Posterior cingulate gyrus (tissue), 11 donors: Measurements from ENCODE around the gene TTC31.
"Not testable (repeated sequence)": the region's sequence is repeated elsewhere in the genome, so short reads cannot be mapped to it uniquely, and the experiment has no call there.

Experiments used
- DNase-seq, 10 donors: peaks; one replicate each; pipeline versions ENCODE4 v3.0.0 to v3.0.0-alpha.2; 2020 to 2021; ENCODE audit warnings: mixed read lengths in 3 of 10
- intact Hi-C: fragments of 100-400 bp; cut with DNase I; formaldehyde crosslinking; loops from one replicate; pipeline ENCODE4 v1.15.1; 2023

The TTC31 gene

DNA sequence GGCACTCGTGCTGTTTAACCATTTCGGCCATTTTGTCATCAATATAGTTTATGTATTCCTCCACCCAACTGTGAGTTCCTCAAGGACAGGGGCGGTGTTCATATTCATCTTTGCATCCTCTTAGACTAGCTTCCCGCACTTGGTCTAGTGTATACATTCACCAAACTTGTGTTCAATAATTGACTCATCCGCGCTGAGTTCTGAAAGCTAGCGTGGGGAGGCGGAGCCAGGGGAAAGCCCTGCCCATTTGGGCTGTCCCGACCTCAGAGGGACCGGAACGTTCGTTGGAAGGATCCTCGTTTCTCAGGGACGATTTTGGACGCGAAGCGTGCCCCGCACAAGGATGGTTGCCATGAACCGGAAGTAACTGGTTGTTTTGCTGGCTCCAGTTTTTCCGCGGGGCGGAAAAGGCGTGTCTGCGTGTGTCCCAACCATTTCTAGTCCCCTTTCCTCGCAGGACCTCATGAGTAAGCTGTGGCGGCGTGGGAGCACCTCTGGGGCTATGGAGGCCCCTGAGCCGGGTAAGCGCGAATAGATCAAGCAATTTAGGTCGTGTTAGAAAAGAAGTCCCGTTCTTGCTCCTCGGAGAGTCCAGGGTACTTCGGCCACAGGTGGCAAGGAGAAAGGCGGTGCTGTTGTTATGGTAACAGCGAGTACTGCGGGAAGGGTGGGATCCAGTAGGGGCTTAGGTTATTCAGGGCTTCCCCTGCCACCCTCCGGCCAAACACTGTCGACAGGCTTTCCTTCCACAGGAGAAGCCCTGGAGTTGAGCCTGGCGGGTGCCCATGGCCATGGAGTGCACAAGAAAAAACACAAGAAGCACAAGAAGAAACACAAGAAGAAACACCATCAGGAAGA is 28.0 kb upstream of the TTC31 start, which contains the start of gene INO80B:
TSS of gene INO80B (plus strand) at position 434 of the 858 bp plus-strand sequence. CDS start at position 464, 30 bp downstream.
- DNase-seq, result peak; percentile 92 to 99 (median 95)
- intact Hi-C loops, result loop anchor here (1.0 to 5.0 kb wide), 4 partner anchors 14 to 73 kb away; partner anchors contain the start of genes C2orf81, DCTN1, RTKN and TTC31

DNA sequence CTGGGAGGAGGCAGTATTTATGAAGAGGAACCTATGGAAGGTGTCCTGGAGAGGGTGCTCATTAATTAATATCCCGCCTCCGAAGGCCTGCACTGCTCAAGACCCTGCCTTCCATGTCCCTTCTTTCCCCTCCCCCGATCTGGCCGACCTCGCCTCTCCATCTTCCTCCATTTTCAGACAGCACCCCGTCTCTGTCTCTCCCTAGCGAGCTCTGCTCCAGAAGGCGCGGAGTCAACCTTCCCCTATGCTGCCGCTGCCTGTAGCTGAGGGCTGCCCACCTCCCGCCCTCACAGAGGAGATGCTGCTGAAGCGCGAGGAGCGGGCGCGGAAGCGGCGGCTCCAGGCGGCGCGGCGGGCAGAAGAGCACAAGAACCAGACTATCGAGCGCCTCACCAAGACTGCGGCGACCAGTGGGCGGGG is 25.7 kb upstream of the TTC31 start:
- intact Hi-C loops, result loop anchor here (5.0 kb wide), 1 partner anchor 35 kb away; the partner anchor contains the start of genes C2orf81 and WDR54
- no peak for DNase-seq

- DNase-seq, result peak; percentile 43 to 94 (median 65)
- intact Hi-C loops, result loop anchor here (5.0 kb wide), 1 partner anchor 35 kb away; the partner anchor contains the start of genes C2orf81 and WDR54
Measured at GRCh38 chr2:74457549-74458131, 25.2 kb upstream of the TTC31 start.

DNA sequence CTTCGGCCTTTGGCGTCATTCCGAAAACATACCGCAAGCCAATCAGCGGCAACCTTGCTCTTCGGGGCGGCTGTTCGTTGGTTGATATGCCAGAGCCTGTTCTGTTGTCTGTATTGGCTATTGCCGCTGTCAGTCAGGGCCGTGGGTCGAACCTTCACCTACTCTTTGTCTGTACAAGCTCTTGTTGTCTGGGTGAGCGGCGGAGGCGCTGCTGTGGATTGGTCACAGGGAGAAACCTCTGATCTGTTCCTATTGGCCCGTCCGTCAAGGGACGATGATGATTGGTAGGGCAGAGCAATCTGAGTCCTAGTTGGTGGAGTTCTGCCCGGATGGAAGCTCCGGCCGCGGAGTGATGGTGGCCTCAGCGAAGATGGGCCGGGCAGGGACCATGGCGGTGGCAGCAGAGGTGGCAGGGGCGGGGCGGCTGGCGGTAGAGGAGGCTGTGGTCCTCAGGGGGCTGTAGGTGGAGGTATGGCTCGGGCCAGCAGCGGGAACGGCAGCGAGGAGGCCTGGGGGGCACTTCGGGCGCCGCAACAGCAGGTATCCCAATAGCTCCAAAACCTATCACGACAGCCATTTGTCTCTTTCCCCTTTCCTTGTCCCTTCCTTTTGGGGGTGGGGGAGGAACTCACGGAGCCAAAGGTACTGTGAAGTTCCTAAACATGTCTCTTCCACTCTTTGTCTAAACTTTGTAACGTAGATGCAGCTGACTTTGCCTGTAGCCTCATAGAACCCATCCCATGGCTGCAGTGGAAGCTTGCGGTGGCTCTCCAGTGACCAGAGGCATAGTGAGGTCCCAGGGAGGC is 24.5 kb upstream of the TTC31 start, which contains the start of gene WBP1:
TSS of gene WBP1 (plus strand) at position 307 of the 806 bp plus-strand sequence. CDS start at position 472, 165 bp downstream.
- peak; percentile 99 to 100 (median 100) for DNase-seq
- intact Hi-C loops, result loop anchor here (5.0 kb wide), 1 partner anchor 36 kb away; the partner anchor contains the start of genes C2orf81 and WDR54

DNA sequence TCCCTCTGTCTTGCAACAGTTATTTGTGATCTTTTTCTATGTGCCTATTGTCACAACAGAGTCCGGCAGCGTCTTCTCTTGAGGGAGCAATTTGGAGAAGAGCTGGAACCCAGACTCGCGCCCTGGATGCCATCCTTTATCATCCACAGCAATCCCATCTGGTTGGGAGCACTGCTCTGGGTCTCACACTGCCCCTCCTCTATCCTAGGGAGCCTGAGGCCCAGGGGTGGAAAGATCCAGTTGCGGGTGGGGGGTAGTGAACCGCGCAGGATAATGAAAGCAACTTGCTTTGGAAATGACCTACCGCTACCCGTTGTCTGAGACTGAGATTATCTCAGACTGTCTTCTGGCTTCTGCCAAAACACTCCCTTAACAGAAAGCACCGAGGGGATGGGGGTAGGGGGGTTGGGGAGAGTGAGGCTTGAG is 23.9 kb upstream of the TTC31 start:
- intact Hi-C loops, result loop anchor here (5.0 kb wide), 1 partner anchor 37 kb away; the partner anchor contains the start of genes C2orf81 and WDR54
- DNase-seq, result peak in 1 of 10 donors; percentile 55

DNA sequence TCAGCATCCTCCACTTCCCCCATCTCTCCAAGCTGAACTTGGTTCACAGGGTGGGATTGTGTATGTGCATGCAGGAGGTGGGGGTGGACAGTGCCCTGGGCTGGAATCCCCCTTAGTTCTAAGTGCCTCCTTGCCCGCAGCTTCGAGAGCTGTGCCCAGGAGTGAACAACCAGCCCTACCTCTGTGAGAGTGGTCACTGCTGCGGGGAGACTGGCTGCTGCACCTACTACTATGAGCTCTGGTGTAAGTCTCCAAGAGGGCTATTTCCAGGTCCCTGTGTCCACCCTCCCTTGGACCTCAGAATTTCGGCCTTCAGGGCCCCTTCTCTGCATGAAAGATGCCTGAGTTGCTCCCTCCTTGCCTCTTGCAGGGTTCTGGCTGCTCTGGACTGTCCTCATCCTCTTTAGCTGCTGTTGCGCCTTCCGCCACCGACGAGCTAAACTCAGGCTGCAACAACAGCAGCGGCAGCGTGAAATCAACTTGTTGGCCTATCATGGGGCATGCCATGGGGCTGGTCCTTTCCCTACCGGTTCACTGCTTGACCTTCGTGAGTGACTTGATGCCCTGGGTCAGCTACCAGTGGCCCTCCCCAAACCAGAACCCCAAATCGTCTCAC is 23.3 kb upstream of the TTC31 start:
- intact Hi-C loops, result loop anchor here (5.0 kb wide), 1 partner anchor 37 kb away; the partner anchor contains the start of genes C2orf81 and WDR54
- DNase-seq, result peak in 1 of 10 donors; percentile 63

DNA sequence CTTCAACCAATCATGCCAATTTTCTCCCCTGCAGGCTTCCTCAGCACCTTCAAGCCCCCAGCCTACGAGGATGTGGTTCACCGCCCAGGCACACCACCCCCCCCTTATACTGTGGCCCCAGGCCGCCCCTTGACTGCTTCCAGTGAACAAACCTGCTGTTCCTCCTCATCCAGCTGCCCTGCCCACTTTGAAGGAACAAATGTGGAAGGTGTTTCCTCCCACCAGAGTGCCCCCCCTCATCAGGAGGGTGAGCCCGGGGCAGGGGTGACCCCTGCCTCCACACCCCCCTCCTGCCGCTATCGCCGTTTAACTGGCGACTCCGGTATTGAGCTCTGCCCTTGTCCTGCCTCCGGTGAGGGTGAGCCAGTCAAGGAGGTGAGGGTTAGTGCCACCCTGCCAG is 22.7 kb upstream of the TTC31 start:
- intact Hi-C loops, result not testable (repeated sequence)
- peak in 2 of 10 donors; percentile 44 to 45 for DNase-seq

DNA sequence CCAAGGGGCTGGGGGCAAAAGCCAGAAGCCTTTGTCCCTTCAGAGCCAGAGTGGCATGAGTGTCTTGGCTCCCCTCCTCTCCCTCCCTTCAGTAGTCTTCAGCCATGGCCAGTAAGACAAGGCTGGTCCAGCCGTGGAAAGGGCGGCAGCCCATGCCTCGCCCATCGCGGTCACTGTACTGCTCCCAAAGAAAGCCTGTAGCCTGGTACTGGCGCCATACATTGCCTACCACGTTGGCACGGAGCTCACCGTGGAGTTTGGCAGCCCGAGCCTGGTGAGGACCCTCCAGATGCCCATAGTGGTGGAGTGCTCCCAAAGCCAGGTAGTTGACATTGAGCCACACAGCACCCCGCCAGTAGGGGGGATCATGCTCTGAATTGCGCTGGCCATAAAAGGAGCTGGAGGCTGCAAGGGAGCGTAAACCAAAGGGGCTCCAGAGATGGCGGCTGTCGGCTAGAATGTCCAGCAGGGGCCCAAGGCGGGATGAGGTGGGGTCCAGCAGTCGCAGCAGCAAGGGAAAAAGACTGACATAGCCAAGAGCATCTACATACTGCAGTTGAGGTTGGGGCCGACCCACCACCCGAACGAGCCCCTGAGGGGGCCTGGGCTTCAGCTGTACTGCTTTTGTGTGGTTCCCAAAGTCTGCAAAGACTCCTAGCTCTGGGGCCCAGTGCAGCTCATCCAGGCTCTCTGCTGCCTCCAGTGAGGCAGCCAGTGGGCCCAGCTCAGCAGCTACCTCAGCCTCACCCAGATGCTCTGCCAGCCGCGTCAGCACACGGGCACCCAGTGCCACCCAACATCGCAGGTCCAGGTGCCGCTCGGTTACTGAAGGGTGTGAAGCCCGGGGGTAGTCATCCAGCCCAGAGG is 21.5 kb upstream of the TTC31 start:
- intact Hi-C loops, result no loop called here
- DNase-seq, result peak in 2 of 10 donors; percentile 71 to 84

GRCh38 chr2:74462054-74462785 is 20.7 kb upstream of the TTC31 start:
- DNase-seq, result peak in 1 of 10 donors; percentile 49
- intact Hi-C loops, result no loop called here

DNA sequence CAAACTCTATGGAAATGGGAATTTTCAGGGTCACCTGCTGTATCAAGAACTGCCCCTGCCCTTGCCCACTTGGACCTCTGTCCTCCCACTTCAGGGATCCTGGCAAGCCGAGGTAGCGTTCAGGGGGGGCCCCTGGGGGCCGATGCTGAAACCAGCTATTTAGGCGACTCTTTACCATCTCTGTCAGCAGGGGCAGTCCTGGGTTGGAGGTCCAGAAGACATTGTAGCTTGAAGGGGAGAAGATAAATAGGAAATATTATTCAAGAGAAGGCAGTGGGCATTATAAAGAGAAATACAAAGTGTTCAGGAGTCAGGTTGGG is 20.1 kb upstream of the TTC31 start:
- peak in 1 of 10 donors; percentile 52 for DNase-seq
- intact Hi-C loops, result no loop called here

DNA sequence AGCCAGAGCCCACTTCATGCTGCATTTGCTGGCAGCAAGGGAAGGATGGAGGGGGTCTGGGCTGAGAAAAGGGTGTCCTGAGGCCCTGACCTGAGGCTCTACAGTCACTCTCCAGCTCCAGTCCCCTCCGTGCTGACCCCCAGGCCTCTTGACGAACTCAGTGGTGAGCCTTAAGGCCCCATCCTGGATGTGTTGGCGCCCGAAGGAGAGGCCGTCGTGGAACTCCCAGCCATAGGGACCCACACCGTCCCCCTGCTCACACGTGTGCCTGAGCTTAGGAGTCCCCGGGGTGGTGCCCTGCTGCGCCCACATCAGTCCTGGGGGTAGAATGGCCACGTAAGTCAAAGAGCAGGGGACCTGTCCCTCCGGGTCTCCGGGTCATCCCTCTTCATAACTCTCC is 18.5 kb upstream of the TTC31 start:
- no peak for DNase-seq
- intact Hi-C loops, result no loop called here

DNA sequence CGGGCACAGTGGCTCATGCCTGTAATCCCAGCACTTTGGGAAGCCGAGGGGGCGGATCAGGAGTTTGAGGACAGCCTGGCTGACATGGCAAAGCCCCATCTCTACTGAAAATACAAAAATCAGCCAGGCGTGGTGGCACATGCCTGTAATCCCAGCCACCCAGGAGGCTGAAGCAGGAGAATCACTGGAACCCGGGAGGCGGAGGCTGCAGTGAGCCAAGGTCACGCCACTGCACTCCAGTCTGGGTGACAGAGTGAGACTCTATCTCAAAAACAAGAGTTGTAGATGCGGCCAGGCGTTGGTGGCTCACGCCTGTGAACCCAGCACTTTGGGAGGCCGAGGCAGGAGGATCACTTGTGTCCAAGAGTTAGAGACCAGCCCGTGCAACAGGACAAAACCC is 12.1 kb upstream of the TTC31 start:
- DNase-seq, intact Hi-C loops: not testable (repeated sequence)

- DNase-seq, result no peak
- intact Hi-C loops, result no loop called here
Measured at GRCh38 chr2:74471332-74472065, 11.4 kb upstream of the TTC31 start.

DNA sequence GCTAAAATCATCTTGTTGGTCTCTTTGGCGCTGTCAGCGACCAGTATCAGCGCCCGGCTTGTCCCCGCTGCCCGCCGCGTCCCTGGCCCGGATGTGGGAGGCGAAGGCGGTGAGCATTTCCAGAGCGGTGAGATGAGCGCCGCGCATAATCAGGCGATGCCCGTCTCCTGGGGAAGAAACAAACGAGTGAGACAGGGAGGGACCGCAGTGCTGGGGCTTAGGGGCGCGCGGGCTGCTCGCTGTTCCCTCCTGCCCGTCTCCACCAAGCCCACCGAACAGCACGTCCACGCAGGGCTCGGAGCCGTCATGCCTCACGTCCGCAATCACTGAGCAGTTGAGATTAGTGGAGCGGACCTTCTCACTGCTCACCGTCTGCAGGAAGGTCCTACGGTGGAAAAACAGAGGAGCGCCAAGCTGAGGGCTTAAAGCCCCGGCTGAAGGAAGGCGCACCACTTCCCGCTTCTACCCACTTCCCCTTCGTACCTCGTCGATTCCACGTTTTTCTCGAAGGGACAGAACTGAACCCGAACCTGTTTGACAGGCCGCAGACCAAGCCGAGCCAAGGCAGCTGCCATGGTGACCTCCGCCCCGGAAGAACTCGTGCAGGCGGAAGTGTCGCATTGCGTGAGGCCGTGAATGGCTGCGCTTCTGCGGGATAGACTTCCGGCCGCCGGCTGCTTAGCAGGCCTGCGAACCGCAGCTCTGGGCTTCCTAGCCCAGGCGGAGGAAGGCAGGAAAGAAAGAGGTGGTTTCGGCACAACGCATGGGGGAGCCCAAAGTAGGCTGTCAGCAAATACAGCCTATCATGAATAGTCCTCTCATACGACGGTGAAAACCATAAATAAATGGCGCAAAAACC is 10.6 kb upstream of the TTC31 start, which contains the start of gene MRPL53:
TSS of gene MRPL53 (minus strand) at position 595 of the 859 bp plus-strand sequence. CDS start at position 575, 20 bp downstream.
- DNase-seq, result peak; percentile 93 to 99 (median 96)
- intact Hi-C loops, result no loop called here

GRCh38 chr2:74472945-74473258 is 10.0 kb upstream of the TTC31 start:
- DNase-seq, result no peak
- intact Hi-C loops, result no loop called here

- intact Hi-C loops, result no loop called here
- DNase-seq, result no peak
Measured at GRCh38 chr2:74474481-74474880, 8.4 kb upstream of the TTC31 start.

DNA sequence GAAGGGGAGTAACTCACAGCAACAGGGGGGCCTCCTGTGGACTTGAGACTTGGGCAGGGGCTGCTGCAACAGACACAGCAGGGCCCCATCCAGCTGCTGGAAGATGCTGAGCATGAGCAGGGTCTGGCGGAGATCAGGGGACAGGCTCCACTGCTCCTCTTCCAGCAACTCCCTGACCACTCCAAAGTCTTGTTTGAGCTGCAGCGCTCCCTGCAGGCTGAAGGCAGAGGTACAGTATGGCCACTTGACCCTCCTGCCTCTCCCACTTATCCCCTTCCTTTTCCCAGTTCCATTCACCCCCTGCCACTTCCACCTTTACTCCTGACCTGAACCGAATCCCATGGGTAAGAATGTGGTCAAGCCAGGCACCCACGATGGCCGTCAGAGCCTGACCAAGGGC is 8.0 kb upstream of the TTC31 start:
- intact Hi-C loops, result no loop called here
- DNase-seq, result no peak
